Lung (tissue), 12 donors: ENCODE measurements around the gene RASD1. TPM values are rescaled to one million over a fixed set of nuclear protein-coding genes. Genes with fewer than 3 reads are reported as not detected.

ENCODE experiments used
- ATAC-seq: fragments of 200-7000 bp; cut with Tn5 transposase; one replicate; pipeline ENCODE4 v1.9.1; 2020; ENCODE audit warnings: moderate number of reproducible peaks; ENCODE audit not compliant: insufficient read depth, low FRiP score
- DNase-seq, 3 donors: peaks; one replicate each; pipeline ENCODE4 v3.0.0-alpha.2; 2013 to 2017
- H3K27ac ChIP-seq, 2 donors: one replicate each; pipeline ENCODE4 v1.5.1; 2013; ENCODE audit warnings: mild to moderate bottlenecking in 2 of 2, moderate library complexity in 2 of 2, control low read depth in 1 of 2, inconsistent platforms in 1 of 2, low read depth in 1 of 2, low read length in 1 of 2
- H3K27me3 ChIP-seq, 3 donors: one replicate each; pipeline ENCODE4 v1.5.1; 2013; ENCODE audit warnings: low read length in 2 of 3; ENCODE audit not compliant: control insufficient read depth in 3 of 3, insufficient read depth in 3 of 3
- H3K36me3 ChIP-seq, 4 donors: one replicate each; pipeline ENCODE4 v1.5.1; 2013; ENCODE audit warnings: low read length in 4 of 4, mild to moderate bottlenecking in 1 of 4, moderate library complexity in 1 of 4; ENCODE audit not compliant: control insufficient read depth in 4 of 4, insufficient read depth in 4 of 4
- H3K4me1 ChIP-seq, 5 donors: one replicate each; pipeline ENCODE4 v1.5.1; 2013; ENCODE audit warnings: low read length in 5 of 5, mild to moderate bottlenecking in 2 of 5, moderate library complexity in 1 of 5; ENCODE audit not compliant: control insufficient read depth in 5 of 5, insufficient read depth in 5 of 5
- H3K4me3 ChIP-seq: one replicate; pipeline ENCODE4 v1.5.1; 2013; ENCODE audit warnings: mild to moderate bottlenecking, control low read depth, moderate library complexity
- H3K9ac ChIP-seq, 2 donors: one replicate each; pipeline ENCODE4 v1.5.1; 2013; ENCODE audit warnings: low read length in 2 of 2, control low read depth in 1 of 2; ENCODE audit not compliant: insufficient read depth in 1 of 2
- H3K9me3 ChIP-seq, 4 donors: one replicate each; pipeline ENCODE4 v1.5.1; 2013; ENCODE audit warnings: low read length in 3 of 4, mild to moderate bottlenecking in 1 of 4, moderate library complexity in 1 of 4; ENCODE audit not compliant: control insufficient read depth in 4 of 4, insufficient read depth in 3 of 4
- WGBS, 2 donors: extraction: QIAGEN DNeasy Blood & Tissue Kit; methylation state at CpG; one replicate each; pipeline ENCODE4 v1.1.7; 2013; 5-methylcytosine and 5-hydroxymethylcytosine counted together
- polyA plus RNA-seq, 2 donors: library from polyadenylated mRNA; stranded (reverse); fragments of 200-250 nt; gene quantifications; one replicate each; pipeline ENCODE4 v1.2.1, GENCODE V29; 2013
- total RNA-seq, 2 donors: library from RNA; depleted of rRNA in 1 of 2; stranded (reverse); fragments of >200 nt in 1 of 2; gene quantifications; one replicate each; pipeline ENCODE4 v1.2.1, GENCODE V29; 2014 to 2021
- TF ChIP-seq, protein P1 (sequence below): IDR thresholded peaks from 2 replicates; pipeline ENCODE4 v1.5.1; 2012; ENCODE audit warnings: mild to moderate bottlenecking; ENCODE audit errors: control extremely low read depth, extremely low read depth
- donor health status: control.
- donor health status: control.
- donor health status: Bipolar disorder and iron deficiency.
- donor health status: healthy.
- donor health status: DM: yes; HTN: yes; CAD: no.

Gene RASD1
- total and polyA plus RNA-seq, 4 donors: 3.8 to 53.8 (median 12.4) TPM

- peak in 1 of 3 donors; percentile 35 for DNase-seq
Measured at GRCh38 chr17:17503566-17504130, 7.5 kb upstream of the RASD1 start.

GRCh38 chr17:17502741-17503565, 6.8 kb upstream of the RASD1 start:
- DNase-seq: no peak
- WGBS, 2 donors: 94 to 95% methylated on average over 21 of the region's 21 CpGs

More at GRCh38 chr17:17503566-17504130, 7.5 kb upstream of the RASD1 start:
- Histone ChIP-seq H3K27me3 (no peaks in the 10 kb centered on the region), H3K9me3 (no peaks in the 10 kb centered on the region), H3K4me3 (no peak overlapping the region), H3K36me3 (no peaks in the 10 kb centered on the region), H3K4me1 (peaks cover 0 to 11% (median 0%) of the 10 kb centered on the region in 5 donors), H3K9ac (no peak overlapping the region), H3K27ac (no peak overlapping the region)
- no peak for ATAC-seq
- WGBS, 2 donors: 76 to 79% methylated on average over 7 of the region's 7 CpGs
- TF ChIP-seq, protein P1, sequence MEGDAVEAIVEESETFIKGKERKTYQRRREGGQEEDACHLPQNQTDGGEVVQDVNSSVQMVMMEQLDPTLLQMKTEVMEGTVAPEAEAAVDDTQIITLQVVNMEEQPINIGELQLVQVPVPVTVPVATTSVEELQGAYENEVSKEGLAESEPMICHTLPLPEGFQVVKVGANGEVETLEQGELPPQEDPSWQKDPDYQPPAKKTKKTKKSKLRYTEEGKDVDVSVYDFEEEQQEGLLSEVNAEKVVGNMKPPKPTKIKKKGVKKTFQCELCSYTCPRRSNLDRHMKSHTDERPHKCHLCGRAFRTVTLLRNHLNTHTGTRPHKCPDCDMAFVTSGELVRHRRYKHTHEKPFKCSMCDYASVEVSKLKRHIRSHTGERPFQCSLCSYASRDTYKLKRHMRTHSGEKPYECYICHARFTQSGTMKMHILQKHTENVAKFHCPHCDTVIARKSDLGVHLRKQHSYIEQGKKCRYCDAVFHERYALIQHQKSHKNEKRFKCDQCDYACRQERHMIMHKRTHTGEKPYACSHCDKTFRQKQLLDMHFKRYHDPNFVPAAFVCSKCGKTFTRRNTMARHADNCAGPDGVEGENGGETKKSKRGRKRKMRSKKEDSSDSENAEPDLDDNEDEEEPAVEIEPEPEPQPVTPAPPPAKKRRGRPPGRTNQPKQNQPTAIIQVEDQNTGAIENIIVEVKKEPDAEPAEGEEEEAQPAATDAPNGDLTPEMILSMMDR: no peak

GRCh38 chr17:17500999-17501605, 4.9 kb upstream of the RASD1 start:
- no peak for DNase-seq
- Histone ChIP-seq H3K9me3 (no peaks in the 10 kb centered on the region), H3K9ac (no peak overlapping the region), H3K36me3 (no peaks in the 10 kb centered on the region), H3K27me3 (no peaks in the 10 kb centered on the region), H3K4me1 (peaks cover 0 to 2% (median 0%) of the 10 kb centered on the region in 5 donors), H3K4me3 (no peak overlapping the region), H3K27ac (no peak overlapping the region)
- WGBS, 2 donors: 80 to 81% methylated on average over 14 of the region's 14 CpGs
- no peak for ATAC-seq
- TF ChIP-seq, protein P1: no peak

More at GRCh38 chr17:17502741-17503565, 6.8 kb upstream of the RASD1 start:
- TF ChIP-seq, protein P1: no peak
- no peaks in the 10 kb centered on the region for H3K36me3 ChIP-seq
- ATAC-seq: no peak
- no peak overlapping the region for H3K9ac ChIP-seq
- no peaks in the 10 kb centered on the region for H3K9me3 ChIP-seq
- no peak overlapping the region for H3K4me3 ChIP-seq
- peaks cover 0 to 11% (median 0%) of the 10 kb centered on the region in 5 donors for H3K4me1 ChIP-seq
- no peak overlapping the region for H3K27ac ChIP-seq
- no peaks in the 10 kb centered on the region for H3K27me3 ChIP-seq
